Measurements from ENCODE around the gene TUBA4A.
A peak's percentile ranks its signal among the peaks of the same experiment; 100 is the strongest.

The TUBA4A gene

DNA sequence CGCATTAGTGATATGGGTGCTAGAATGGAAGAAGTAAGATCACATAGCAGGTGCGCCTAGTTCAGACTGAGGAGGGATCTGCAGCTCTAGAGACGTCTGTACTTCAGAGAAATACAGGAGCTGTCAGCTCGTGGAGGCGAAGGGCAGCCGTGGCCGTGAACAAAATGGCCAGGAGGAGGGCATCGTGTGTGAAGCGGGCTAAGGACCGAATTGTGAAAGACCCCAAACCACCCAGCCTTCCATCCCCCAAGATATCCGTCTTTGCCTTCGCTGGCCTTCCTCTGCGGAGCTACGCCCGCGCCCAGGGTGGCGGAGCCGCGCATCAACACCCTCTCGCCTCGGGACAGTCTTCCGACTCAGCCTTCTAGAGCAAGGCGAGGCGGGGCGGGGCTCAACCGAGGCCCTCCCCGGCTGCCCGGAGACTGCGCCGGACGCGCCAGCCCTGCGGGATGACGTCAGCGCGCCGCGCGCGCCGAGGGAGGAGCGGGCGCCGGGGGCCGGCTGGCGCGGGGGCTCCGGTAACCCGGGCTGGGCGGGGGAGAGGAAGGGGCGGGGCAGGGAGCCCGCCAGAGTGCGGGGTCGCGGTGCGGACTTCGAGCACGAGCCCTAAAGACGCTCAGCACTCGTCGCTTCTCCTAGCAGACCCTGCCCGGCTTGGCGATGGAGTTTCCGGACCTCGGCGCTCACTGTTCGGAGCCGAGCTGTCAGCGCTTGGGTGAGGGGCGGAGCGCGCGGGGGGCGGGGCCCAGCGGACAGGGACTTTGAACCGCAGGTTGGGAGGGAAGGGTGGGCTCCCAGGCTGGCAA is 47.2 kb downstream of the TUBA4A start, which contains the start of gene ZFAND2B (continued):
- TF ChIP-seq, protein P1, sequence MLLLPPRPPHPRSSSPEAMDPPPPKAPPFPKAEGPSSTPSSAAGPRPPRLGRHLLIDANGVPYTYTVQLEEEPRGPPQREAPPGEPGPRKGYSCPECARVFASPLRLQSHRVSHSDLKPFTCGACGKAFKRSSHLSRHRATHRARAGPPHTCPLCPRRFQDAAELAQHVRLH (tag by site-specific recombination; IDR thresholded peaks at IDR 0.05): no peak
- TF ChIP-seq, protein P2, sequence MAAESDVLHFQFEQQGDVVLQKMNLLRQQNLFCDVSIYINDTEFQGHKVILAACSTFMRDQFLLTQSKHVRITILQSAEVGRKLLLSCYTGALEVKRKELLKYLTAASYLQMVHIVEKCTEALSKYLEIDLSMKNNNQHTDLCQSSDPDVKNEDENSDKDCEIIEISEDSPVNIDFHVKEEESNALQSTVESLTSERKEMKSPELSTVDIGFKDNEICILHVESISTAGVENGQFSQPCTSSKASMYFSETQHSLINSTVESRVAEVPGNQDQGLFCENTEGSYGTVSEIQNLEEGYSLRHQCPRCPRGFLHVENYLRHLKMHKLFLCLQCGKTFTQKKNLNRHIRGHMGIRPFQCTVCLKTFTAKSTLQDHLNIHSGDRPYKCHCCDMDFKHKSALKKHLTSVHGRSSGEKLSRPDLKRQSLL (tag by site-specific recombination; IDR thresholded peaks at IDR 0.05): peak; percentile 67; the same call in 1 of the 2 replicates
- TF ChIP-seq ZNF610 (tag by site-specific recombination; IDR thresholded peaks at IDR 0.05; ENCODE audit: borderline replicate concordance) (0 out of 2 replicates have a peak, but pooled peaks have one; percentile 30), ZEB2 (tag by site-specific recombination; IDR thresholded peaks at IDR 0.05) (no peak; the same call in 1 of the 2 replicates), ZNF138 (tag by site-specific recombination; IDR thresholded peaks at IDR 0.05; ENCODE audit: borderline replicate concordance) (no peak), ZNF114 (tag by site-specific recombination; IDR thresholded peaks at IDR 0.05) (no peak), ZNF76 (tag by site-specific recombination; IDR thresholded peaks at IDR 0.05; ENCODE audit: borderline replicate concordance, low read depth) (no peak), ZSCAN23 (tag by site-specific recombination; IDR thresholded peaks at IDR 0.05) (no peak), ZNF266 (tag by site-specific recombination; IDR thresholded peaks at IDR 0.05; ENCODE audit: low read depth) (no peak), GFI1B (tag by site-specific recombination; IDR thresholded peaks at IDR 0.05) (no peak)
- TF ChIP-seq, protein P3, sequence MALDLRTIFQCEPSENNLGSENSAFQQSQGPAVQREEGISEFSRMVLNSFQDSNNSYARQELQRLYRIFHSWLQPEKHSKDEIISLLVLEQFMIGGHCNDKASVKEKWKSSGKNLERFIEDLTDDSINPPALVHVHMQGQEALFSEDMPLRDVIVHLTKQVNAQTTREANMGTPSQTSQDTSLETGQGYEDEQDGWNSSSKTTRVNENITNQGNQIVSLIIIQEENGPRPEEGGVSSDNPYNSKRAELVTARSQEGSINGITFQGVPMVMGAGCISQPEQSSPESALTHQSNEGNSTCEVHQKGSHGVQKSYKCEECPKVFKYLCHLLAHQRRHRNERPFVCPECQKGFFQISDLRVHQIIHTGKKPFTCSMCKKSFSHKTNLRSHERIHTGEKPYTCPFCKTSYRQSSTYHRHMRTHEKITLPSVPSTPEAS (tag by site-specific recombination; IDR thresholded peaks at IDR 0.05): no peak
- TF ChIP-seq, protein P4, sequence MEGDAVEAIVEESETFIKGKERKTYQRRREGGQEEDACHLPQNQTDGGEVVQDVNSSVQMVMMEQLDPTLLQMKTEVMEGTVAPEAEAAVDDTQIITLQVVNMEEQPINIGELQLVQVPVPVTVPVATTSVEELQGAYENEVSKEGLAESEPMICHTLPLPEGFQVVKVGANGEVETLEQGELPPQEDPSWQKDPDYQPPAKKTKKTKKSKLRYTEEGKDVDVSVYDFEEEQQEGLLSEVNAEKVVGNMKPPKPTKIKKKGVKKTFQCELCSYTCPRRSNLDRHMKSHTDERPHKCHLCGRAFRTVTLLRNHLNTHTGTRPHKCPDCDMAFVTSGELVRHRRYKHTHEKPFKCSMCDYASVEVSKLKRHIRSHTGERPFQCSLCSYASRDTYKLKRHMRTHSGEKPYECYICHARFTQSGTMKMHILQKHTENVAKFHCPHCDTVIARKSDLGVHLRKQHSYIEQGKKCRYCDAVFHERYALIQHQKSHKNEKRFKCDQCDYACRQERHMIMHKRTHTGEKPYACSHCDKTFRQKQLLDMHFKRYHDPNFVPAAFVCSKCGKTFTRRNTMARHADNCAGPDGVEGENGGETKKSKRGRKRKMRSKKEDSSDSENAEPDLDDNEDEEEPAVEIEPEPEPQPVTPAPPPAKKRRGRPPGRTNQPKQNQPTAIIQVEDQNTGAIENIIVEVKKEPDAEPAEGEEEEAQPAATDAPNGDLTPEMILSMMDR (tag by site-specific recombination; IDR thresholded peaks at IDR 0.05): peak; percentile 49; the same call in 1 of the 2 replicates

DNA sequence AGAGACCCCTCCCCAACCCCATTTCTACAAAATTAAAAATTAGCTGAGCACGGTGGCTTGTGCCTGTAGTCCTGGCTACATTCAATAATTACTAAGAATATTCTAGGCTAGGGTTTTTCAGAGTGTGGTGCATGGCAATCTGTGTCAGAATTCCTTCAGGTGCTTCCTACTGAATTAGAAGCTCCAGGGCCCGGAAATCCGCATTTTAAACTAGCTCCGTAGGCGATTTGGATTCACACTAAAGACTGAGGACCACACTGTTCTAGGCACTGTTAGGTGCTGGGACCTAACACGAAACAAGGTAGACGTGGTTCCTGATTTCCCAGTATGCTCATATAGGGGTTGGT is 47.8 kb downstream of the TUBA4A start:
- Histone ChIP-seq H3K4me1 (ENCODE audit: control insufficient read depth, insufficient read depth, low read length) (peaks cover 8% of the 10 kb centered on the region), H3K4me3 (ENCODE audit: low read depth, low read length) (peak overlapping the region; percentile 76), H3K27ac (ENCODE audit: extremely low read depth, low read depth, low read length) (peak overlapping the region; percentile 61), H3K9me3 (ENCODE audit: control insufficient read depth, insufficient read depth, low read depth, low read length) (no peaks in the 10 kb centered on the region), H3K36me3 (ENCODE audit: control insufficient read depth in 2 of 2, insufficient read depth in 1 of 2, low read length in 2 of 2) (peaks cover 0 to 36% of the 10 kb centered on the region in 2 experiments; a peak in 2 of 3 replicates)
- CTCF ChIA-PET: interaction anchor here (0.6 to 1.4 kb wide), 10 partner anchors 12 to 1981 kb away, joined by 3 to 5 read pairs (median 3); no protein-coding TSS in a partner anchor
- TF ChIP-seq, protein P5, sequence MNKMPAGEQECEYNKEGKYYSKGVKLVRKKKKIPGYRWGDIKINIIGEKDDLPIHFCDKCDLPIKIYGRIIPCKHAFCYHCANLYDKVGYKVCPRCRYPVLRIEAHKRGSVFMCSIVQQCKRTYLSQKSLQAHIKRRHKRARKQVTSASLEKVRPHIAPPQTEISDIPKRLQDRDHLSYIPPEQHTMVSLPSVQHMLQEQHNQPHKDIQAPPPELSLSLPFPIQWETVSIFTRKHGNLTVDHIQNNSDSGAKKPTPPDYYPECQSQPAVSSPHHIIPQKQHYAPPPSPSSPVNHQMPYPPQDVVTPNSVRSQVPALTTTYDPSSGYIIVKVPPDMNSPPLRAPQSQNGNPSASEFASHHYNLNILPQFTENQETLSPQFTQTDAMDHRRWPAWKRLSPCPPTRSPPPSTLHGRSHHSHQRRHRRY (tag by site-specific recombination; IDR thresholded peaks at IDR 0.05): no peak
- POLR2A ChIA-PET: interaction anchor here (0.8 to 2.6 kb wide), 17 partner anchors 9 to 89 kb away, joined by 3 to 42 read pairs (median 4); partner anchors contain the start of genes ABCB6, ANKZF1, ATG9A and CNPPD1

DNA sequence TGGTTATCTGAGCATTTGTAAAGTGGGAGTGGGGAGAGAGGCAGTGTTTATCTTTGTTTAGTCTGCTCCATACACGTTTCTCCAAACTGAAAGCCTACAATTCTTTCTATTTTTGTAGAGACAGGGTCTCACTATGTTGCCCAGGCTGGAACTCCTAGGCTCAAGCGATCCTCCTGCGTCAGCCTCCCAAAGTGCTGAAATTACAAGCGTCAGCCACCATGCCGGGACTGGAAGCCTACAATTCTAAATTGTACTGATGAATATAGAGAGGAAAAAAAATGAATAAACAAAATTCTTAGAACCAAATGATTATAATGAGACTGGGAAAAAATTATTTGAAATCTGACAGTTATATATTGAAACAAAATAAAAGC is 48.6 kb downstream of the TUBA4A start:
- POLR2A ChIA-PET: interaction anchor here (2.1 to 2.4 kb wide), 2 partner anchors 24 to 25 kb away, joined by 11 to 14 read pairs; partner anchors contain the start of genes ANKZF1 and ATG9A
- H3K36me3 ChIP-seq (ENCODE audit: control insufficient read depth in 2 of 2, insufficient read depth in 1 of 2, low read length in 2 of 2): peaks cover 0 to 28% of the 10 kb centered on the region in 2 experiments; a peak in 1 of 3 replicates
- H3K9me3 ChIP-seq (ENCODE audit: control insufficient read depth, insufficient read depth, low read depth, low read length): no peaks in the 10 kb centered on the region
- no peak overlapping the region for H3K4me3 ChIP-seq (ENCODE audit: low read depth, low read length)
- peaks cover 8% of the 10 kb centered on the region for H3K4me1 ChIP-seq (ENCODE audit: control insufficient read depth, insufficient read depth, low read length)
- CTCF ChIA-PET: no interaction called here
- no peak overlapping the region for H3K27ac ChIP-seq (ENCODE audit: extremely low read depth, low read depth, low read length)
- TF ChIP-seq, protein P6, sequence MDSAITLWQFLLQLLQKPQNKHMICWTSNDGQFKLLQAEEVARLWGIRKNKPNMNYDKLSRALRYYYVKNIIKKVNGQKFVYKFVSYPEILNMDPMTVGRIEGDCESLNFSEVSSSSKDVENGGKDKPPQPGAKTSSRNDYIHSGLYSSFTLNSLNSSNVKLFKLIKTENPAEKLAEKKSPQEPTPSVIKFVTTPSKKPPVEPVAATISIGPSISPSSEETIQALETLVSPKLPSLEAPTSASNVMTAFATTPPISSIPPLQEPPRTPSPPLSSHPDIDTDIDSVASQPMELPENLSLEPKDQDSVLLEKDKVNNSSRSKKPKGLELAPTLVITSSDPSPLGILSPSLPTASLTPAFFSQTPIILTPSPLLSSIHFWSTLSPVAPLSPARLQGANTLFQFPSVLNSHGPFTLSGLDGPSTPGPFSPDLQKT (IDR thresholded peaks at IDR 0.05; ENCODE audit: borderline replicate concordance, low read depth, low read length): no peak
- TF ChIP-seq, protein P7, sequence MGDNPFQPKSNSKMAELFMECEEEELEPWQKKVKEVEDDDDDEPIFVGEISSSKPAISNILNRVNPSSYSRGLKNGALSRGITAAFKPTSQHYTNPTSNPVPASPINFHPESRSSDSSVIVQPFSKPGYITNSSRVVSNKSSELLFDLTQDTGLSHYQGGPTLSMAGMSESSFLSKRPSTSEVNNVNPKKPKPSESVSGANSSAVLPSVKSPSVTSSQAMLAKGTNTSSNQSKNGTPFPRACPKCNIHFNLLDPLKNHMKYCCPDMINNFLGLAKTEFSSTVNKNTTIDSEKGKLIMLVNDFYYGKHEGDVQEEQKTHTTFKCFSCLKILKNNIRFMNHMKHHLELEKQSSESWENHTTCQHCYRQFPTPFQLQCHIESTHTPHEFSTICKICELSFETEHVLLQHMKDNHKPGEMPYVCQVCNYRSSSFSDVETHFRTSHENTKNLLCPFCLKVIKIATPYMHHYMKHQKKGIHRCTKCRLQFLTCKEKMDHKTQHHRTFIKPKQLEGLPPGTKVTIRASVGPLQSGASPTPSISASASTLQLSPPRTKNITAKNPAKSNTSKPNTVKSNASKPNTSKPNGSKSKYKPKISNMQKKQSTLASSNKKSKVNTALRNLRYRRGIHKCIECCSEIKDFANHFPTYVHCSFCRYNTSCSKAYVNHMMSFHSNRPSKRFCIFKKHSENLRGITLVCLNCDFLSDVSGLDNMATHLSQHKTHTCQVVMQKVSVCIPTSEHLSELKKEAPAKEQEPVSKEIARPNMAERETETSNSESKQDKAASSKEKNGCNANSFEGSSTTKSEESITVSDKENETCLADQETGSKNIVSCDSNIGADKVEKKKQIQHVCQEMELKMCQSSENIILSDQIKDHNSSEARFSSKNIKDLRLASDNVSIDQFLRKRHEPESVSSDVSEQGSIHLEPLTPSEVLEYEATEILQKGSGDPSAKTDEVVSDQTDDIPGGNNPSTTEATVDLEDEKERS (tag by site-specific recombination; IDR thresholded peaks at IDR 0.05): no peak
- TF ChIP-seq ZNF654 (tag by site-specific recombination; IDR thresholded peaks at IDR 0.05; ENCODE audit: low read depth) (no peak), ZNF114 (tag by site-specific recombination; IDR thresholded peaks at IDR 0.05) (no peak), ZNF610 (tag by site-specific recombination; IDR thresholded peaks at IDR 0.05; ENCODE audit: borderline replicate concordance) (no peak), ZNF768 (tag by site-specific recombination; IDR thresholded peaks at IDR 0.05) (no peak), ZNF785 (tag by site-specific recombination; IDR thresholded peaks at IDR 0.05) (no peak), ZNF777 (tag by site-specific recombination; IDR thresholded peaks at IDR 0.05; ENCODE audit: borderline replicate concordance) (no peak), HOXD13 (CRISPR knock-in tag; IDR thresholded peaks at IDR 0.05; ENCODE audit: borderline replicate concordance) (no peak)
